ENCODE measurements around the gene PLEKHD1. TPM values are rescaled to one million over a fixed set of nuclear protein-coding genes. Genes with fewer than 3 reads are reported as not detected.

Gene PLEKHD1
- total and polyA plus RNA-seq, 4 donors: 0.05 to 0.08 (median 0.06) TPM; not detected in 1

DNA sequence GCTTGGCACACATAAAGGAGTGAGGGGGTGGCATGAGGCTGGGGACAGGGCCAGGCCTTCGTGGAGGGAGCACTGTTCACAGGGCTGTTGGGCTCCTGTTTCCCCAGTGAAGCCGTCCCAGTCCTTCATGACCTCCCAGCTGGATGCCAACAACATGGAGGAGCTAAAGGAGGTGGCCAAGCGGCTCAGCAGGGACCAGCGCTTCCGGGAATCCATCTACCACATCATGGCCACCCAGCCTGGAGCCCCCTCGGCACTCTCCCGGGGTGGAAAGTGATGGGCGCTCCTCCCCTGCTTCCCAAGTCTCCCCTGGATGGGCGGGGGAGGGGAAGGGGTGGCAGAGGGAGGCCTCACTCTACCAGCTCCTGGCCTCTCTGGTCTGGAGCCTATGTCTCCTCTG is 43.6 kb downstream of the PLEKHD1 start:
- no peak overlapping the region for H3K9ac ChIP-seq (ENCODE audit: low read depth in 1 of 2, low read length in 2 of 2)
- TF ChIP-seq, protein P1, sequence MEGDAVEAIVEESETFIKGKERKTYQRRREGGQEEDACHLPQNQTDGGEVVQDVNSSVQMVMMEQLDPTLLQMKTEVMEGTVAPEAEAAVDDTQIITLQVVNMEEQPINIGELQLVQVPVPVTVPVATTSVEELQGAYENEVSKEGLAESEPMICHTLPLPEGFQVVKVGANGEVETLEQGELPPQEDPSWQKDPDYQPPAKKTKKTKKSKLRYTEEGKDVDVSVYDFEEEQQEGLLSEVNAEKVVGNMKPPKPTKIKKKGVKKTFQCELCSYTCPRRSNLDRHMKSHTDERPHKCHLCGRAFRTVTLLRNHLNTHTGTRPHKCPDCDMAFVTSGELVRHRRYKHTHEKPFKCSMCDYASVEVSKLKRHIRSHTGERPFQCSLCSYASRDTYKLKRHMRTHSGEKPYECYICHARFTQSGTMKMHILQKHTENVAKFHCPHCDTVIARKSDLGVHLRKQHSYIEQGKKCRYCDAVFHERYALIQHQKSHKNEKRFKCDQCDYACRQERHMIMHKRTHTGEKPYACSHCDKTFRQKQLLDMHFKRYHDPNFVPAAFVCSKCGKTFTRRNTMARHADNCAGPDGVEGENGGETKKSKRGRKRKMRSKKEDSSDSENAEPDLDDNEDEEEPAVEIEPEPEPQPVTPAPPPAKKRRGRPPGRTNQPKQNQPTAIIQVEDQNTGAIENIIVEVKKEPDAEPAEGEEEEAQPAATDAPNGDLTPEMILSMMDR (IDR thresholded peaks at IDR 0.05; ENCODE audit: low read depth, low read length, missing input control): no peak
- TF ChIP-seq JUND (IDR thresholded peaks at IDR 0.05) (no peak), FOXA1 (IDR thresholded peaks at IDR 0.05) (no peak), EGR1 (IDR thresholded peaks at IDR 0.05; ENCODE audit: low read depth in 2 of 2) (no peak), TAF1 (conservative IDR thresholded peaks at IDR 0.05) (no peak), RXRA (IDR thresholded peaks at IDR 0.05) (no peak), HNF4A (conservative IDR thresholded peaks at IDR 0.05) (no peak), FOXA2 (IDR thresholded peaks at IDR 0.05) (no peak), SP1 (IDR thresholded peaks at IDR 0.05) (no peak), YY1 (IDR thresholded peaks at IDR 0.05) (no peak), GABPA (IDR thresholded peaks at IDR 0.05 in 1 of 2, conservative IDR thresholded peaks at IDR 0.05 in 1 of 2) (no peak)
- TF ChIP-seq, protein P2, sequence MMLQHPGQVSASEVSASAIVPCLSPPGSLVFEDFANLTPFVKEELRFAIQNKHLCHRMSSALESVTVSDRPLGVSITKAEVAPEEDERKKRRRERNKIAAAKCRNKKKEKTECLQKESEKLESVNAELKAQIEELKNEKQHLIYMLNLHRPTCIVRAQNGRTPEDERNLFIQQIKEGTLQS (IDR thresholded peaks at IDR 0.05): no peak
- DNase-seq (ENCODE audit: low spot score): no peak
- H3K36me3 ChIP-seq (ENCODE audit: control insufficient read depth in 4 of 4, insufficient read depth in 3 of 4, low read depth in 1 of 4, low read length in 3 of 4): no peaks in the 10 kb centered on the region
- no peaks in the 10 kb centered on the region for H3K4me1 ChIP-seq (ENCODE audit: control insufficient read depth in 4 of 4, insufficient read depth in 4 of 4, low read length in 3 of 4)
- no peaks in the 10 kb centered on the region for H3K27me3 ChIP-seq (ENCODE audit: control insufficient read depth in 4 of 4, insufficient read depth in 4 of 4, low read length in 3 of 4)
- no peaks in the 10 kb centered on the region for H3K9me3 ChIP-seq (ENCODE audit: control insufficient read depth in 4 of 4, low read length in 3 of 4)
- no peak overlapping the region for H3K4me3 ChIP-seq (ENCODE audit: low read depth in 1 of 3, low read length in 3 of 3)
- no peak overlapping the region for H3K27ac ChIP-seq (ENCODE audit: low read depth in 1 of 2, low read length in 2 of 2)
- WGBS: 92% methylated on average over 9 of the region's 9 CpGs

DNA sequence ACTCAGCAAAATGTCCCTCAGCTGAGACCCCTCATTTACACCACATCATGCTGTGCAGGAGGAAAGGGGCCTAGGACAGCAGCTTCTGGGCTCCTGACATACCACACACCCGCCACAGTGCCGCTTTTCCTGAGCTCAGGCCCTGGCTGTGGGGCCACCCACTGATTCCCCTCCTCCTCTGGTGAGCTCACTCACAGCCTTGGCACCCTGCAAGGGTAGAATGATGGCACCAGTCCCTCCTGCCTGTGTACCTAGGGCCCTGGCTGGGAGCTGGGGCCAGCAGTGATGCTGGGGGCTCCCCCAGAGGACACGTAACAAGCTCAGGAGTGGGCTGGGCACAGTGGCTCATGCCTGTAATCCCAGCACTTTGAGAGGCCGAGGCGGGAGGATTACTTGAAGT is 44.4 kb downstream of the PLEKHD1 start:
- TF ChIP-seq RAD21 (IDR thresholded peaks at IDR 0.05): no peak
- no peak for TF ChIP-seq SP1 (IDR thresholded peaks at IDR 0.05)
- TF ChIP-seq YY1 (IDR thresholded peaks at IDR 0.05): no peak
- TF ChIP-seq, protein P2 (IDR thresholded peaks at IDR 0.05): no peak
- TF ChIP-seq EGR1 (IDR thresholded peaks at IDR 0.05; ENCODE audit: low read depth in 2 of 2): no peak
- TF ChIP-seq FOXA2 (IDR thresholded peaks at IDR 0.05): no peak
- TF ChIP-seq GABPA (IDR thresholded peaks at IDR 0.05 in 1 of 2, conservative IDR thresholded peaks at IDR 0.05 in 1 of 2): no peak
- TF ChIP-seq, protein P3, sequence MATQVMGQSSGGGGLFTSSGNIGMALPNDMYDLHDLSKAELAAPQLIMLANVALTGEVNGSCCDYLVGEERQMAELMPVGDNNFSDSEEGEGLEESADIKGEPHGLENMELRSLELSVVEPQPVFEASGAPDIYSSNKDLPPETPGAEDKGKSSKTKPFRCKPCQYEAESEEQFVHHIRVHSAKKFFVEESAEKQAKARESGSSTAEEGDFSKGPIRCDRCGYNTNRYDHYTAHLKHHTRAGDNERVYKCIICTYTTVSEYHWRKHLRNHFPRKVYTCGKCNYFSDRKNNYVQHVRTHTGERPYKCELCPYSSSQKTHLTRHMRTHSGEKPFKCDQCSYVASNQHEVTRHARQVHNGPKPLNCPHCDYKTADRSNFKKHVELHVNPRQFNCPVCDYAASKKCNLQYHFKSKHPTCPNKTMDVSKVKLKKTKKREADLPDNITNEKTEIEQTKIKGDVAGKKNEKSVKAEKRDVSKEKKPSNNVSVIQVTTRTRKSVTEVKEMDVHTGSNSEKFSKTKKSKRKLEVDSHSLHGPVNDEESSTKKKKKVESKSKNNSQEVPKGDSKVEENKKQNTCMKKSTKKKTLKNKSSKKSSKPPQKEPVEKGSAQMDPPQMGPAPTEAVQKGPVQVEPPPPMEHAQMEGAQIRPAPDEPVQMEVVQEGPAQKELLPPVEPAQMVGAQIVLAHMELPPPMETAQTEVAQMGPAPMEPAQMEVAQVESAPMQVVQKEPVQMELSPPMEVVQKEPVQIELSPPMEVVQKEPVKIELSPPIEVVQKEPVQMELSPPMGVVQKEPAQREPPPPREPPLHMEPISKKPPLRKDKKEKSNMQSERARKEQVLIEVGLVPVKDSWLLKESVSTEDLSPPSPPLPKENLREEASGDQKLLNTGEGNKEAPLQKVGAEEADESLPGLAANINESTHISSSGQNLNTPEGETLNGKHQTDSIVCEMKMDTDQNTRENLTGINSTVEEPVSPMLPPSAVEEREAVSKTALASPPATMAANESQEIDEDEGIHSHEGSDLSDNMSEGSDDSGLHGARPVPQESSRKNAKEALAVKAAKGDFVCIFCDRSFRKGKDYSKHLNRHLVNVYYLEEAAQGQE (IDR thresholded peaks at IDR 0.05): no peak
- no peak for TF ChIP-seq HNF4G (IDR thresholded peaks at IDR 0.05)
- TF ChIP-seq, protein P4, sequence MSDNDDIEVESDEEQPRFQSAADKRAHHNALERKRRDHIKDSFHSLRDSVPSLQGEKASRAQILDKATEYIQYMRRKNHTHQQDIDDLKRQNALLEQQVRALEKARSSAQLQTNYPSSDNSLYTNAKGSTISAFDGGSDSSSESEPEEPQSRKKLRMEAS (IDR thresholded peaks at IDR 0.05): no peak
- TF ChIP-seq, protein P5, sequence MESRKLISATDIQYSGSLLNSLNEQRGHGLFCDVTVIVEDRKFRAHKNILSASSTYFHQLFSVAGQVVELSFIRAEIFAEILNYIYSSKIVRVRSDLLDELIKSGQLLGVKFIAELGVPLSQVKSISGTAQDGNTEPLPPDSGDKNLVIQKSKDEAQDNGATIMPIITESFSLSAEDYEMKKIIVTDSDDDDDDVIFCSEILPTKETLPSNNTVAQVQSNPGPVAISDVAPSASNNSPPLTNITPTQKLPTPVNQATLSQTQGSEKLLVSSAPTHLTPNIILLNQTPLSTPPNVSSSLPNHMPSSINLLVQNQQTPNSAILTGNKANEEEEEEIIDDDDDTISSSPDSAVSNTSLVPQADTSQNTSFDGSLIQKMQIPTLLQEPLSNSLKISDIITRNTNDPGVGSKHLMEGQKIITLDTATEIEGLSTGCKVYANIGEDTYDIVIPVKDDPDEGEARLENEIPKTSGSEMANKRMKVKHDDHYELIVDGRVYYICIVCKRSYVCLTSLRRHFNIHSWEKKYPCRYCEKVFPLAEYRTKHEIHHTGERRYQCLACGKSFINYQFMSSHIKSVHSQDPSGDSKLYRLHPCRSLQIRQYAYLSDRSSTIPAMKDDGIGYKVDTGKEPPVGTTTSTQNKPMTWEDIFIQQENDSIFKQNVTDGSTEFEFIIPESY (IDR thresholded peaks at IDR 0.05): no peak
- no peak for TF ChIP-seq FOXA1 (IDR thresholded peaks at IDR 0.05)
- TF ChIP-seq RXRA (IDR thresholded peaks at IDR 0.05): no peak
- no peak for TF ChIP-seq HNF4A (conservative IDR thresholded peaks at IDR 0.05)
- no peak for TF ChIP-seq JUND (IDR thresholded peaks at IDR 0.05)
- no peak for TF ChIP-seq NR2F2 (IDR thresholded peaks at IDR 0.05)
- TF ChIP-seq, protein P1 (IDR thresholded peaks at IDR 0.05; ENCODE audit: low read depth, low read length, missing input control): no peak
- TF ChIP-seq TAF1 (conservative IDR thresholded peaks at IDR 0.05): no peak
- Histone ChIP-seq H3K27me3 (ENCODE audit: control insufficient read depth in 4 of 4, insufficient read depth in 4 of 4, low read length in 3 of 4) (no peaks in the 10 kb centered on the region), H3K36me3 (ENCODE audit: control insufficient read depth in 4 of 4, insufficient read depth in 3 of 4, low read depth in 1 of 4, low read length in 3 of 4) (no peaks in the 10 kb centered on the region), H3K27ac (ENCODE audit: low read depth in 1 of 2, low read length in 2 of 2) (no peak overlapping the region), H3K9ac (ENCODE audit: low read depth in 1 of 2, low read length in 2 of 2) (no peak overlapping the region), H3K4me1 (ENCODE audit: control insufficient read depth in 4 of 4, insufficient read depth in 4 of 4, low read length in 3 of 4) (no peaks in the 10 kb centered on the region), H3K9me3 (ENCODE audit: control insufficient read depth in 4 of 4, low read length in 3 of 4) (no peaks in the 10 kb centered on the region), H3K4me3 (ENCODE audit: low read depth in 1 of 3, low read length in 3 of 3) (no peak overlapping the region)
- DNase-seq (ENCODE audit: low spot score): no peak
- 97% methylated on average over 5 of the region's 5 CpGs for WGBS

Data from liver (tissue), 9 donors.